Osteoblast (primary cell): ENCODE data around the gene PLXNB2. TPM values are rescaled to one million over a fixed set of nuclear protein-coding genes. Genes with fewer than 3 reads are reported as not detected.

ENCODE experiments used
- DNase-seq: peaks from one replicate; pipeline ENCODE4 v3.0.0; 2011; ENCODE audit warnings: low spot score, mixed read lengths; ENCODE audit not compliant: insufficient read length; ENCODE audit errors: missing footprints
- H2AFZ ChIP-seq: 2 replicates; pipeline ENCODE4 v1.6.0; 2011; ENCODE audit warnings: mild to moderate bottlenecking, low read length
- H3K27ac ChIP-seq: 2 replicates; pipeline ENCODE4 v1.5.1; 2011; ENCODE audit warnings: mild to moderate bottlenecking, low read depth, low read length, moderate library complexity
- H3K27me3 ChIP-seq: 2 replicates; pipeline ENCODE4 v1.6.0; 2012; ENCODE audit warnings: mild to moderate bottlenecking, control low read depth, inconsistent platforms, low read length, moderate library complexity; ENCODE audit not compliant: insufficient read depth
- H3K36me3 ChIP-seq: 2 replicates; pipeline ENCODE4 v1.5.1; 2011; ENCODE audit warnings: mild to moderate bottlenecking, low read length, control low read depth, moderate library complexity; ENCODE audit not compliant: insufficient read depth
- H3K4me1 ChIP-seq: 2 replicates; pipeline ENCODE4 v1.5.1; 2011; ENCODE audit warnings: mild to moderate bottlenecking, low read length, control low read depth, moderate library complexity; ENCODE audit not compliant: insufficient read depth
- H3K4me2 ChIP-seq: 2 replicates; pipeline ENCODE4 v1.6.0; 2011; ENCODE audit warnings: mild to moderate bottlenecking, low read length; ENCODE audit not compliant: insufficient read depth
- H3K4me3 ChIP-seq: fragments of 200-600 bp; sonication (generic); 3 replicates; pipeline ENCODE4 v1.5.1; 2012; ENCODE audit warnings: mild to moderate bottlenecking, low read length, inconsistent platforms; ENCODE audit not compliant: insufficient read depth
- H3K79me2 ChIP-seq: 2 replicates; pipeline ENCODE4 v1.6.0; 2012; ENCODE audit warnings: mild to moderate bottlenecking, low read length, control low read depth, inconsistent platforms; ENCODE audit not compliant: insufficient read depth
- H3K9me3 ChIP-seq: 2 replicates; pipeline ENCODE4 v1.5.1; 2011; ENCODE audit warnings: low read depth, low read length, control low read depth
- H4K20me1 ChIP-seq: 2 replicates; pipeline ENCODE4 v1.6.0; 2012; ENCODE audit warnings: mild to moderate bottlenecking, low read length, control low read depth; ENCODE audit not compliant: insufficient read depth
- CTCF ChIP-seq: IDR thresholded peaks from 2 replicates; pipeline ENCODE4 v1.5.1; 2011; ENCODE audit warnings: mild to moderate bottlenecking, low read depth, low read length, moderate library complexity; ENCODE audit errors: extremely low read depth
- total RNA-seq: library from RNA; depleted of rRNA; stranded (reverse); fragments of >200 nt; gene quantifications from 2 replicates; pipeline ENCODE4 v1.2.3, GENCODE V29; 2012

PLXNB2 gene
- total RNA-seq, 1 donor, result 209 TPM

DNA sequence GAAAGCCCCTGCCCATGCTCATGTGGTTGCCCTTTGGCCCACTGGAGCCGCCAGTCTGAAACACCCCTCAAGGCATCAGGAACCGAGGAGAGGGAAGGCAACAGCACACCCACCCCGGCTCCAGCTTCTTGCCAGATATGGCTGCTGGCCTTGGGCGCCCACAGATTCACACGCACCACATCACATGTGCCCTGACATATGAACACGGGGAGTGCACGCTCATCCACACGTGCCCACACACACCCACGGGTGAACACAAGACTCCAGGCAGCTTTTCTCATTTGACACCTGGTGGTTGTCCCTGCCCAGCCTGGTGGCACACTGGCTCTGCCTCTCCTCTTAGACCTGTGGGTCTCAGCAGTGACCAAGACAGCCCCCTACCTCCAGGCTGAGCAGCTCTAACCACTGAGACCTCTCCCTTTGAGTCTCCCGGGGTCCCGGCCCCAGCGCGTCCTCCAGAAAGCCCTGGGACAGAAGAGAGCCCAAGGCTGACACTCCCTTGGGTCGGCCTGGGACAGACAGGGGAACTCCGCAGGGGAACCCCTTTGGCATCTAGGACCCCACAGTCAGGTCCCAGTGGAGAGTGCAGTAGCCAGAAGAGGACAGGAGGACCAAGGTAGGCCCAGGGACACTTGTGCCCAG, 43.2 kb downstream of the PLXNB2 start:
- TF ChIP-seq CTCF, result no peak
- H3K9me3 ChIP-seq, result no peaks in the 10 kb centered on the region
- H3K4me2 ChIP-seq, result no peak overlapping the region
- no peak overlapping the region for H2AFZ ChIP-seq
- DNase-seq, result no peak
- no peaks in the 10 kb centered on the region for H3K36me3 ChIP-seq
- no peaks in the 10 kb centered on the region for H3K27me3 ChIP-seq
- peaks cover 9% of the 10 kb centered on the region for H3K4me1 ChIP-seq
- peaks cover 3% of the 10 kb centered on the region for H4K20me1 ChIP-seq
- H3K79me2 ChIP-seq, result peaks cover 7% of the 10 kb centered on the region
- no peak overlapping the region for H3K27ac ChIP-seq
- no peak overlapping the region for H3K4me3 ChIP-seq

- Histone ChIP-seq H3K4me2 (no peak overlapping the region), H4K20me1 (peaks cover 2% of the 10 kb centered on the region), H3K27me3 (no peaks in the 10 kb centered on the region), H3K9me3 (no peaks in the 10 kb centered on the region), H3K4me3 (no peak overlapping the region), H2AFZ (no peak overlapping the region), H3K4me1 (peaks cover 9% of the 10 kb centered on the region), H3K27ac (no peak overlapping the region), H3K36me3 (no peaks in the 10 kb centered on the region), H3K79me2 (peaks cover 15% of the 10 kb centered on the region)
- no peak for TF ChIP-seq CTCF
- no peak for DNase-seq
Measured at GRCh38 chr22:50262973-50263617, 44.4 kb downstream of the PLXNB2 start.

- Histone ChIP-seq H3K27me3 (no peaks in the 10 kb centered on the region), H3K9me3 (no peaks in the 10 kb centered on the region), H3K79me2 (peaks cover 15% of the 10 kb centered on the region), H3K27ac (no peak overlapping the region), H2AFZ (no peak overlapping the region), H3K4me2 (no peak overlapping the region), H3K4me3 (no peak overlapping the region), H3K4me1 (peaks cover 9% of the 10 kb centered on the region), H4K20me1 (no peaks in the 10 kb centered on the region), H3K36me3 (no peaks in the 10 kb centered on the region)
- no peak for TF ChIP-seq CTCF
- no peak for DNase-seq
Measured at GRCh38 chr22:50262460-50262911, 45.0 kb downstream of the PLXNB2 start.
